Activated CD4-positive, alpha-beta T cell treated with anti-CD3 and anti-CD28 coated beads, Interleukin-2, Interleukin-6, amounts not matched to agents 100 ng/mL and 50 ng/mL, durations not matched to agents 16 hours and 8 hours (primary cell): ENCODE measurements around the gene RABGAP1L.
"Not testable (repeated sequence)": the region's sequence is repeated elsewhere in the genome, so short reads cannot be mapped to it uniquely, and the experiment has no call there.

ENCODE experiments used
- DNase-seq: peaks from one replicate; pipeline ENCODE4 v3.0.0-alpha.2; 2020

RABGAP1L gene

DNA sequence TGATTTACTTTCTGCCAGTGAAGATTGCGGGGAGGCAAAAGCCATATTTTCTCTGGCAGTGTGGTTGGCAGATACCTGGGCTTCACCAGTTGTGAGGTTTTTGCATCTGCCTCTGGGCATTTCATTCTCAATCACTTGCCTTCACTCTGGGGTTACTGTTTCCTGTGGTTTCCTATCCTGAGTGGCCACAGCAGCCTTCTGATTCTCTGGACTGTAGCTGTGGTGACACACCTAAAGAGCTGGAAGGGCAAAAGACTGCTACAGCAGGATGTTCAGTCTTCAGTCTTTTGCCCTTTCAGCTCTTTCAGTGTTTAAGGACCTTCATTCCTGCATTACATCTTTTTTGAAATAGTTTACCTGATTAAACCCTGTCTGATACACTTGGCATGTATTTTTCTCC, 237.9 kb downstream of the RABGAP1L start:
- peak; percentile 9 for DNase-seq

DNA sequence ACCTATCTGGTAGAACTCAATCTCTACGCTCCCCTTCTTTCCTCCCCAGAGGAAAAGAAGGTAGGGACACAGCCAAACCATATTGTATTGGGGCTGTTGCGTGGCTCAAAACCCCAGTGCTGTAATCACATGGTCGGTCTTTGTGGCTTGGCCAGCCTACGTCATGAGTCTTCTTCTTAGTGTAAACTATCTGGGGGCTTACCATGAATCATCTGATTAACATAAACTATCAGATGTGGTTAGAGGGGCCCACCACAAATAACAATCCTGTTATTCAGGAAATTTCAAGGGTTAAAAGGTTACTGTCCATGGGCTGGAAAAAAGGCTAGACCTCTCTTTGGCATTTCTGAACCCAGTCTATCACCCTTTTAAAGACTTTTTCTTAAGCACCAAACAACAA, 238.9 kb downstream of the RABGAP1L start:
- DNase-seq = peak; percentile 7

DNA sequence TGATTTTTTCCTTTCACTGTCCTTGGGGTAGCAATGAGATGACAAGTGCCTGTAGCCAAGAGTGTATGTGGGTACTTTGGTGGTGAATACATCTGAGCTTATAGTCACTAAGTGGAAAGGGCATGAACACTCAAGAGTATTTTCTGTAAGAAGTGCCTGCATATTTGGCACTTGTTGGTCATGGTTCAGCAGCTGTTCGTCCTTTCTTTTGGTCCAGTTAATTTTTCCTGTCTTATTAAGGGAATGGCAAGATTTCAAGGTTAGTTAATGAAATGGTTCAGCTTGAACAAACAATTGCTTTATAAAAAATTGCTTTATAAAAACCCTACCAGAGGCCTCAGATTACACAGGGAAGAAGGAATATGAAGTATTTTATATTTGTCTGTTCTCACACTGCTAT, 239.9 kb downstream of the RABGAP1L start:
- DNase-seq = no peak

DNA sequence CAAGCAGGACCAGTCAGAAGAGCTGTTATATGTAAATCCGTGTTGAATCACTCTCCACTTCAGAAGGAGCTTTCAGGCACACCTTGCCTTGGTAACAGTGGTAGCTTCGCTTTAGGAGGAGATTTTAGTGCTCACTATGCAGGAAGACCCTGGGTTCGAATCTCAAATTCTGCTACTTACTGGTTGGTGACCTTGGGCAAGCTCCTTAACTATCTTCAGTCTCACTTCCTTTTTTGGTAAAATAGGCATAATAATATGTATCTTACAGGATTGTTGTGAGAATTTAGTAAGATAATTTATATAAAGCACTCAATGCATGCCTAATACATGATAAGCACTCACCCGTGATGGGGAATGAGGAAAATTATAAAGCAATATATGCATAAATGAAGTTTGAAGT, 241.8 kb downstream of the RABGAP1L start:
- no peak for DNase-seq

DNA sequence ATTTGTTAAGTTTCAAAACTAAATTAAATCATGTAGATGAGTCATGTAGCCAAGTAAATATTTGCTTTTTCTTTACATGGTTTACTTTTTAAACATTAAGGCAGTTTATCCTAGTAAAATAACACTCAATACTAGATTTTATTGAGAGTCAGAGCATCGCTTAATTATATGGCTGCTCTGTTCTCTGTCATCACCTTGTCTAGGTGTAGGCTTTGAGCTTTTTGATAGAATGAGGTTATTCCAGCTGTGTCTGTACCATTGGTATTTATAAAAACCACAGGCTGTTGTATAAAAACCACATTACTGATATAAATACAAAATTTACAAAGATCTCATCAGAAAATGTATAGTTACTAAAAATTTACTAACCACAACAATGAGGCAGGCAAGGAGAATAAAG, 245.9 kb downstream of the RABGAP1L start:
- DNase-seq = no peak

DNA sequence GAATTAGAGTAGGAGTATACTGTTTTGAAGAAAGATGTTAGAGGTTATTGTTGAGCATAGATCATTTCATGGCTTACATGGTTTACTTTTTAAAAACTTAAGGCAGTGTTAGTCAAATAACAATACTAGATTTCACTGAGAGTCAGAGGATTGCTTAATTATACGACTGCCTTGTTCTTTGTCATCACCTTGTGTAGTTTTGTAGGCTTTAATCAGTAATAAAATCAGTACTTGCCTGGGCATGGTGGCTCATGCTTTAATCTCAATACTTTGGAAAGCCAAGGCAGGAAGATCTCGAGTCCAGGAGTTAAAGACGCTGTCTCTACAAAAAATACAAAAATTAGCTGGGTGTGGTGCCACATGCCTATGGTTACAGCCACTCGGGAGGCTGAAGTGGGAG, 247.1 kb downstream of the RABGAP1L start:
- no peak for DNase-seq

DNA sequence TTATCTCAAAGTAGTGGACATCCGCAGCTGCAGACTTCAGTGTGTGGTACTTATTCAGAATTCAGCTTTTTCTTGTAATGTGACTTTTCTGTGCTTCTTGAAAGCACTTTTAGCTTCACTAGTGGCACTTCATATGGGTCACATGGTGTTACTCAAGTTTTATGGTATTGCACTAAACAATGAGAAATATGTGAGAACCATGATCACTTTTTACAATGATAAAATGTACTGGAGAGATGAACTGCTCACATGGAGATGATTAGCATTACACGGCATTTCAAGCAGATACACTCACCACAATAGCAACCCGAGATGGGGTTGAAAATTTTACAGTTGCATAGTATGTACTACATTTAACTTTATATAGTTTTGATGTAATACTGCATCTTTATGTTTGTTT, 248.3 kb downstream of the RABGAP1L start:
- no peak for DNase-seq

DNA sequence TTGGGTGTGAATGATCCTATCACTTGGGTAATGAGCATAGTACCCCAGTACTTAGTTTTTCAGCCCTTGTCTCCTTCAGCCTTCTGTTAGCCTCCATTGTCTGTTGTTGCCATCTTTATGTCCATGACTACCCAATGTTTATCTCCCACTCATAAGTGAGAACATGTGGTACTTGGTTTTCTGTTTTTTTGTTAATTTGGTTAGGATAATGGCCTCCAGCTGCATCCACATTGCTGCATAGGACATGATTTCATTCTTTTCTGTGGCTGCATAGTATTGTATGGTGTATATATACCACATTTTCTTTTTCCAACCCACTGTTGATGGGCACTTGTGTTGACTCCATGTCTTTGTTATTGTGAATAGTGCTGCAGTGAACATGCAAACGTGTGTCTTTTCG, 248.8 kb downstream of the RABGAP1L start:
- DNase-seq = no peak

DNA sequence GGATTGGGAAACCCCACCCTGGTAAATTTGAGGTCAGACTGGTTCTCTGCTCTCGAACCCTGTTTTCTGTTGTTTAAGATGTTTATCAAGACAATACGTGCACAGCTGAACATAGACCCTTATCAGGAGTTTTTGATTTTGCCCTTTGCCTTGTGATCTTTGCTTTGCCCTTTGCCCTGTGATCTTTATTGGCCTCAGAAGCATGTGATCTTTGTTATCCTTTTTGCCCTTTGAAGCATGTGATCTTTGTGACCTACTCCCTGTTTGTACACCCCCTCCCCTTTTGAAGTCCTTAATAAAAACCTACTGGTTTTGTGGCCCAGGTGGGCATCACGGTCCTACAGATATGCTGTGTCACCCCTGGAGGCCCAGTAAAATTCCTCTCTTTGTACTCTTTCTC, 250.5 kb downstream of the RABGAP1L start:
- not testable (repeated sequence) for DNase-seq

DNA sequence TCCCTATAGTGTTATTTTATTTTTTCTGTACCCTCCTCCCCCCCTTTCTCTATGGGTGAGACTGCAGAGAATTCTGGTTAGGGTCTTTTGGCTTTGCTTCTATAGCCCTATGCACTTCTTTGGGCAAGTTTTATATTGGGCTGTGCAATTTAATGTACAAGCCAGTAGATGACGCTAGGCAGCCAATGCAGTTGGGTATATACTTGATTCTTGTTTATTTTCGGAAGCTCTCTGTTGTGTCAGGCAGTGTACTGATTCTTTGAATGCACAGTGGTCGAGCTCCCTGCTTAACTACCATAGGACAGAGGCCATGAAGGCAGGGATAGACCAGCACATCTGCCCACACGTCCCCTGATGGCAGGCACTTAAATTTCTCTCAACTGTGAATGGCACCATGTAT, 254.3 kb downstream of the RABGAP1L start:
- DNase-seq = no peak

DNA sequence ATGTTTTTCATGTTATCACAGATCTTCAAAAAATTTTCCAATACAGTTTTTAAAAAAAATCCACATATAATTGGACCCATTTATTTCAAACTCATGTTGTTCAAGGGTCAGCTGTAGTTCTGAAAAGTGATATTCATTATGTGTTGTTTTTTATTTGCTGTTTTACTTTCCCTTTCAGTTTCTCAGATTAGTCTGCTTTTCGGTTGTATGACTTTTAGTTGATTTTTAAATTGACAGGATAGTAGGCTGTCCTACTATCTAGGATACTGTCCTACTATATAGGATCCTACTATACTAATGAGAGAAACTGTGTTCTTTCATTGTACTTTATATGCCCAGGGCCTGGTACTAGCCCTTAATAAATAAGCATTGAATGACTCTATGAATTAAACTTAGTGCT, 254.9 kb downstream of the RABGAP1L start:
- DNase-seq = no peak

DNA sequence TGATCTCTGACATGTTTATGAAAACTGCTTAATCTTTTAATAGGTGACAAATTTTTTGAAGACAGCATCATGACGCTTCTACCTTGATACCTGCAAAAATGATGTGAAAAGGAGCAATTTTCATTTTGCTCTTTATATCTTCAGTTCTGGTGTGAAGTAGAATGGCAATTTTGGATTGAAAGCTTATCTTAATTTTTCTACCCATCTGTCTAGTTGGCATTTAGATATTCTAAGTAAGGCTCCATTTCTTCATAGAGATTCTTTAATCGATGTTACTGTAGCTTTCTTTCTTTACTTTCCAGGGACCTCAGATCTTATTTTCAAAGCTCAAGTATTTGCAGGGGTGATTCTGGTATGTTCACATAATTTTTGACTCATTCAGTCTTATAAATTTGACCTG, 256.2 kb downstream of the RABGAP1L start:
- no peak for DNase-seq

DNA sequence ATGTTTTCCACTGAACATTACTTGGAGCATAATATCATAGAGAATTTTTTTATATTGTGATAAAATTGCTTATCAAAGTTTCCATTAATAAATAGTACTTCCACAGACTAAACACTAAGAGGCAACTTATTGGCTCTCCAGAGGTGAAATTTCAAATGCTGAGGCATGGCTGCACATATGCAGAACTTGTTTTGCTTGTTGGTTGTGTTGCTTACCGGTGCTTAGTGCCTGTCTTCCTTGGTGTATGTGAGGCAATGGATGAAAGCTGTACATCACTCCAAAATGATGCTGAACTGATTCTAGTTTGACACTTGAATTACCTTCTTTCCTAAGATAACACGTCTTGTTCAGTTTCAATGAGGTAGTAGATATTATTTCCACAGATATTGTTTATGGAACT, 258.6 kb downstream of the RABGAP1L start:
- DNase-seq = no peak

DNA sequence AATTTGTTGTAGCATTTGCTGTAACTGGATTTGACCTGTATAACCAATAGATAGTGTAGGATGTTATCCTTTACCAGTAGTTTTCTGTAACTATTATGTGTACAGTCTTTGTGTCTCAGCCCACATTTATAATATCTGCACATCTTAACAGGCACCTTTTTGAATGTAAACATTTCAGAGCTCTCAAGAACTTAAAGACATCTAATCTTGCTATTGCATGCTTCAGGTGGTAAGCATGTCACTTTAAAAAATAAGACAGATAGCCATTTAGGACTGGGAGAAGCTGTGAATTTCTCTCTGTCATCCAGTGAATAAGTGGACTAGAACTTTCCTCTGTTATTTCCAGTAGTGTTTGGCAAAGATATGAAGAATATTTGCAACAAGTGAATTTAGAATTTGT, 265.8 kb downstream of the RABGAP1L start:
- DNase-seq = no peak

DNA sequence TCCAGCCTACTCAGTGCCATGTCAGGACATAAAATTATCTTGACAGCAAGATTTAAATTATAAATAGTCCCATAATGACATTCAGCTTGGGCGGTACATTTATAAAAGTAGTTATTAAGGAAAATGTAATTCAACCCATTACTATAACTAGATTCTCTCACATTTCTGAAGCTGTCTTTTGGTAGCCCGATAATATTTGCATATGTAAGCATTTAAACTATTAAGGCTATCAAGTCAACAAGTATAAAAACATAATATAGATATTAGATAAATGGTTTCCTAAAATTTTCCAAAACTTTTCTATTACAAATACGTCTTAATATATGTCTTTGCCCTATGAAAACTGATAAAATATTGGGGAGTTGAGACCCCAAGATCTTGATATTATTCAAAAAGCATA, 266.8 kb downstream of the RABGAP1L start:
- DNase-seq = no peak

DNA sequence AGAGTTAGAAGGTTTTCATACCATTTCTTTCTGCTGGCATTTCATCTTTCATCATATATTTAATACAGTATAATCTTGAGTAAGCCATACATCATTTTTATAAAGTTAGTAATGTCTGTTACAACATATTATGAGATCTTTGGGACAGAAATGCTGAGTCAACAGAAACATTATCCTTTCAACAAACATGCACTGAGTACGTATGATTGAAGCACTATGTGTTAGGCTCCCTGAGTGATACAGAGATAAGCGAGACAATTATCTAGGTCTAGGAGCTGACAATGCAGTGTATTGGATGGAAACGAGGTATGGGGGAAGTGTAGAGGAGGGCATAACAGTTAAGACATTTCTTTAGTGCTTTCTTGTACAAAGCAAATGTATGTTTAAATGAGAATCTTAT, 268.7 kb downstream of the RABGAP1L start:
- DNase-seq = no peak

DNA sequence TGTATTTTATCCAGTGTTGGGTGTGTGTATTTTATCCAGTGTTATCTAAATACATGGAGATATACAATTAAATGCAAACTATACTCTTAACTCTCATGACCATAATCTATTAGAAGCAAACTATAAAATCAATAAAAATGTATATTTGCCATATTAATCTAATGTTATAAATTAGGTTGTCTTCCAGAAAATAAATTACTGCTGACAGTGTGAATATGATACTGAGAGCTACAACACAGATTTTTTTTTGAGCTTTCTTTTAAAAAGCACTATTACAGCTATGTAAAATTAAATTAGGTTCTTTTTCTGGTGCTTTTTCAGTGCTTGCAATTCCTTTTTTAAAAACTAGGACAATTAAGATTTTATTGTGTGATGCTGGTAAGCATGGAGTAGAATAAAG, 269.4 kb downstream of the RABGAP1L start:
- DNase-seq = no peak

DNA sequence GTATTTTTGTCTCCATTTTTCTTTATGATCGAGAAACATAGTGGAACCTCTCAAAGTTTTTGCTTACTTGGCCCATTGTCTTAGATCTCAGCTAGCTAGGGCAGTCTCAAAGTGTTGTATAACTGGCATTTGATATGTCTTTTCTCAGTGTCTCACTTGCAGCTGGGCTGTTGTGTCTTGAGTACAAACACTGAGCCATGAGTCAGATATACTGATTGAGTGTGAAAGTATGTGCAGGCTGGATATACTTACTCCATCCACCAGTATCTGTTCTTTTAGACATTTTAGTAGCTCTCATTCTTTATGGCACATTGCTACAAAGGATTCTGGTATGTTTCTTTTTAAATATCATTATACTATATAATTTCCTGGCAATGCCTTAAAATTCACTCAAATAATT, 274.1 kb downstream of the RABGAP1L start:
- DNase-seq = no peak

DNA sequence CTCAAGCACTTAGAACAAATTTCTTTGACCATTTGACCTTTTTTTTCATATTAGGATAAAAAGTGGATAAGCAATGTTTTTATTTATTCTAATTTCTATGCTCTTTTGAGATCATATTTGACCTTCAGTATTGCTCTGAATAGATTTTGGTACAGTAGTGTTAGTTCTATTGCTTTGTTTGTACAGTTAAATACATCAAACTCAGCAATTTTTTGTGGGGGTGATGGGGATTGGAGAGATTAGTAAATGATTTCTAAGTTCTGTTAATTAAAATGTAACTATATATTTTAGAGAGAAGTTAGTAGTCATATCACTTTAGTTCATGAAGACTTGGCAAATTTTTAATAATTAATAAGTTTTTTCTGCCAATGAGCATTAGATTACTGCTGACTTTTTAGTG, 286.0 kb downstream of the RABGAP1L start:
- DNase-seq = no peak

DNA sequence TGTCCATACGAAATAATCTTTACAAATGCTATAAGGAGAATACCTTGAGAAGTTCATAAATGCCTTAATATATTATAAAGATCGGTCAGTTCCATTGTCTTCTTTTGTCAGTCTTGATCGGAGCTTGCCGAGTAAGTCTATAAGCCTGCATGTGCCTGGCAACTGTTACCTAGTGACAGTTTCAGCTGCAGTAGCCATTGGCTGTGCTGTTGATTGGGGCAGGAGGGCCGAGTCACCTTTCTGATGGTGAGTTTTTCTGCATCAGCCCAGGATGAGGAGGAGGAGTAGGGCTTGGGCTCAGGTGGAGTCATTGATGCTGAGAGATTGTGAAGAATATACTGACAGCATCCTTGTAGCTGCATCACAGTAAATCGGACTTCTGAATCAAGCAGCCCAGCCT, 286.5 kb downstream of the RABGAP1L start:
- DNase-seq = no peak

DNA sequence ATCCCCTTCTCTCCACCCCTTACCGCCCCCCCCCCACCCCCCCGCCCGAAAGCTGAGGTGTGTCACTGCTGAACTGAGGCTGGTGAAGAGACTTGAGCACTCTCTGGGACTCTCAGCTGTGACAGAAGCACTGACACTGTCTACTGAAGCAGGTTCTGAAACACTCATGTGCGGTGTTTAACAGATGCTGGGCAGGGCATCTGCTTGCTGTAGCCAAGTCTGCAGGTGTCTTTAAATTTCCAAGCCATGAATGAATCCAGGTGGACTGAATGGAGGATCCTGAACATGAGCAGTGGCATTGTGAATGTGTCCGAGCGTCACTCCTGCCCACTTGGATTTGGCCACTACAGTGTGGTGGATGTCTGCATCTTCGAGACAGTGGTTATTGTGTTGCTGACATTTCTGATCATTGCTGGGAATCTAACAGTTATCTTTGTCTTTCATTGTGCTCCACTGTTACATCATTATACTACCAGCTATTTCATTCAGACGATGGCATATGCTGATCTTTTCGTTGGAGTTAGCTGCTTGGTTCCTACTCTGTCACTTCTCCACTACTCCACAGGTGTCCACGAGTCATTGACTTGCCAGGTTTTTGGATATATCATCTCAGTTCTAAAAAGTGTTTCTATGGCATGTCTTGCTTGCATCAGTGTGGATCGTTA, 288.7 kb downstream of the RABGAP1L start, which contains the start of gene GPR52:
TSS of gene GPR52 (plus strand) at position 99 of the 665 bp plus-strand sequence. CDS start at position 247, 148 bp downstream.
- DNase-seq = no peak

DNA sequence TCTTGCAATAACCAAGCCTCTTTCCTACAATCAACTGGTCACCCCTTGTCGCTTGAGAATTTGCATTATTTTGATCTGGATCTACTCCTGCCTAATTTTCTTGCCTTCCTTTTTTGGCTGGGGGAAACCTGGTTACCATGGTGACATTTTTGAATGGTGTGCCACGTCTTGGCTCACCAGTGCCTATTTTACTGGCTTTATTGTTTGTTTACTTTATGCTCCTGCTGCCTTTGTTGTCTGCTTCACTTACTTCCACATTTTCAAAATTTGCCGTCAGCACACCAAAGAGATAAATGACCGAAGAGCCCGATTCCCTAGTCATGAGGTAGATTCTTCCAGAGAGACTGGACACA, 289.2 kb downstream of the RABGAP1L start:
- no peak for DNase-seq

DNA sequence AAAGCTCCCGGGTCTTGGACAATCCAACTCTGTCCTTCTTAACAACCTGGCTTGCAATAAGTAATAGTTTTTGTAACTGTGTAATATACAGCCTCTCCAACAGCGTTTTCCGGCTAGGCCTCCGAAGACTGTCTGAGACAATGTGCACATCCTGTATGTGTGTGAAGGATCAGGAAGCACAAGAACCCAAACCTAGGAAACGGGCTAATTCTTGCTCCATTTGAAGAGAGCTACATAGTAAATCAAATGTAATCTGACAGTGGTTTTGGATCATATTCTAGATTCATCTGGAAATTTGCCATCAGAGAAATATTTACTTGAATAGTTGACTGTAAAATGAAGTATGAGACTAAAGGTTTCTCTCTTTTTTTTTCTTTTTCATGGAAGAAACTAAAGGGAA, 289.7 kb downstream of the RABGAP1L start:
- no peak for DNase-seq

DNA sequence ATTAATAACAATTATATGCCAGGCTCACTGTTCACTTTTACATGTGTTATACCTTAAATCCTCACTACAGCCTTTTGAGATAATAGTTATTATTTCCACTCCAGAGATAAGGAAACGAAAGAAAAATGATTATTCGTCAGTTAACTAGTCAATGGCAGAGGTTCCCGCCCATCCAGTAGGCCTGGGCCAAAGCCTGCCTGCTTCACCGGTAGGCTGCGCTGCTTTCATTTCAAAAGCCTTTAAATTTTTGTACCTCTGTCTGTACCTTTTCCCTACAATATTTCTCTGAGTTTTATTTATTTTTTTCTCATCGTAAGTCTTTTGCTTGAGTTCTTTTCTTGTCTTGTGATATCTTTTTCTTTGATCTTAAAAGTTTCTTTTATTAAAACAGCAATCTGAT, 292.1 kb downstream of the RABGAP1L start:
- no peak for DNase-seq

DNA sequence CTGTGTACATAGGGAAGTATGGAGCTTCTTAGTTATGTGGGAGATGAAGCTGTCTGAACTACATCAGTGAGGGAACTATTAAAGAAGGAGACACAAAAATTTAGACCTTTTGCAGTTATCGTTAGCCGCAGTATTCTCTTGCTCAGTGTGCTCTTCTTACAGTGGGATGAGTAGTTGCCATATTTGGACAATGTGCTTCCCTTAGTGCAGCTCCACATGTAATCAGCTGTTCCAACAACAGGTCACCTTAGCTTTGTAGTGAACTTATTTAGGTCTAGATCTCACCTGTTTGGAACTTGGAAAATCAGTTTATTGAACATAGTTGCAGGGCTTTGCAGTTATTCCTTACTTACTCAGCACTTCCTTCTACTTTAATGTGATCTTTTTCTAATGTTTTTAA, 306.5 kb downstream of the RABGAP1L start:
- DNase-seq = no peak

DNA sequence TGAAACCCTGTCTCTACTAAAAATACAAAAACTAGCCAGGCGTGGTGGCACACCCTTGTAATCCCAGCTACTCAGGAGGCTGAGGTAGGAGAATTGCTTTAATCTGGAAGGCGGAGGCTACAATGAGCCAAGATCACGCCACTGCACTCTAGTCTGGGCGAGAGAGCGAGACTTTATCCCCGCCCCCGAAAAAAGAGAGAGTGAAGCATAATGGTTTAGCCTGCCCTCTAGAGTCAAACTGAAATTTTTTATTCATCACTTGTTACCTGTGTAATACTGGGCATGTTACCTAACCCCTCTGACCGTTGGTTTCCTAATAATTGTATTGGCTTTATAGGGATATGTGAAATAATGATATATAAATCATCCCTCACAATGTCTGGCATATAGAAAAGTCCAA, 307.3 kb downstream of the RABGAP1L start:
- DNase-seq = no peak
